Measurements from ENCODE around the gene S1PR2.
A peak's percentile ranks its signal among the peaks of the same experiment; 100 is the strongest.
"Not testable (repeated sequence)": the region's sequence is repeated elsewhere in the genome, so short reads cannot be mapped to it uniquely, and the experiment has no call there.

S1PR2 gene

GRCh38 chr19:10237702-10238101, 6.6 kb upstream of the S1PR2 start:
- Histone ChIP-seq H3K27ac (ENCODE audit: insufficient read depth, low read length, poor library complexity, severe bottlenecking) (no peak overlapping the region), H3K4me1 (ENCODE audit: control insufficient read depth, insufficient read depth, low read length, poor library complexity, severe bottlenecking) (peaks cover 14% of the 10 kb centered on the region), H3K4me3 (ENCODE audit: insufficient read depth, low read depth, low read length, poor library complexity, severe bottlenecking) (no peak overlapping the region), H3K9me3 (ENCODE audit: control insufficient read depth, low read length) (no peaks in the 10 kb centered on the region), H3K36me3 (ENCODE audit: control insufficient read depth, insufficient read depth, low read length) (no peaks in the 10 kb centered on the region), H3K27me3 (replicated peaks; ENCODE audit: control insufficient read depth, insufficient read depth, low read length, poor library complexity, severe bottlenecking) (no peaks in the 10 kb centered on the region)
- DNase-seq, result no peak

DNA sequence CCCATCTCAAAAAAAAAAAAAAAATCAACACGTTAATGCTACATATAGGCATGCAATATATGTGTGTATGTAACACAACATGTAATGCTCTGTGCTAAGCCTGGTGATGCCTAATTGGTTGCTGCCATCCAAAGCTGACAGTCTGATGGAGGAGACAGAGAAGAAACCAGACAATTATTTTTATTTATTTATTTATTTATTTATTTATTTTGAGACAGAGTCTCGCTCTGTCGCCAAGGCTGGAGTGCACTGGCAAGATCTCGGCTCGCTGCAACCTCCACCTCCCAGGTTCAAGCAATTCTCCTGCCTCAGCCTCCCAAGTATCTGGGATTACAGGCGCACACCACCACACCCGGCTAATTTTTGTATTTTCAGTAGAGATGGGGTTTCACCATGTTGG, 4.3 kb upstream of the S1PR2 start:
- peaks cover 21% of the 10 kb centered on the region for H3K4me1 ChIP-seq (ENCODE audit: control insufficient read depth, insufficient read depth, low read length, poor library complexity, severe bottlenecking)
- H3K4me3 ChIP-seq (ENCODE audit: insufficient read depth, low read depth, low read length, poor library complexity, severe bottlenecking); DNase-seq; H3K9me3 ChIP-seq (ENCODE audit: control insufficient read depth, low read length); H3K27me3 ChIP-seq (replicated peaks; ENCODE audit: control insufficient read depth, insufficient read depth, low read length, poor library complexity, severe bottlenecking); H3K36me3 ChIP-seq (ENCODE audit: control insufficient read depth, insufficient read depth, low read length): not testable (repeated sequence)
- H3K27ac ChIP-seq (ENCODE audit: insufficient read depth, low read length, poor library complexity, severe bottlenecking), result peak overlapping the region; percentile 93

DNA sequence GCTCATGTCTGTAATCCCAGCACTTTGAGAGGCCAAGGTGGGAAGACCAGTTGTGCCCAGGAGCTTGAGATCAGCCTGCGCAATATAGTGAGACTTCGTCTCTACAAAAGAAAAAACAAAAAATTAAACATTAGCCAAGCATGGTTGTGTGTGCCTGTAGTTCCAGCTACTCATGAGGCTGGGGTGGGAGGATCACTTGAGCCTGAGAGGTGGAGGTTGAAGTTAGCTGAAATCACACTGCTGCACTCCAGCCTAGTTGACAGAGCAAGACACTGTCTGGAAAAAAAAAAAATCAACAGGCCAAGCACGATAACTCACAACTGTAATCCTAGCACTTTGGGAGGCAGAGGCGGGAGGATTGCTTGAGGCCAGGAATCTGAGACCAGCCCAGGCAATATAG, 3.9 kb upstream of the S1PR2 start:
- no peak for DNase-seq
- Histone ChIP-seq H3K27me3 (replicated peaks; ENCODE audit: control insufficient read depth, insufficient read depth, low read length, poor library complexity, severe bottlenecking) (no peaks in the 10 kb centered on the region), H3K27ac (ENCODE audit: insufficient read depth, low read length, poor library complexity, severe bottlenecking) (peak overlapping the region; percentile 93), H3K36me3 (ENCODE audit: control insufficient read depth, insufficient read depth, low read length) (no peaks in the 10 kb centered on the region), H3K9me3 (ENCODE audit: control insufficient read depth, low read length) (no peaks in the 10 kb centered on the region), H3K4me3 (ENCODE audit: insufficient read depth, low read depth, low read length, poor library complexity, severe bottlenecking) (no peak overlapping the region), H3K4me1 (ENCODE audit: control insufficient read depth, insufficient read depth, low read length, poor library complexity, severe bottlenecking) (peaks cover 24% of the 10 kb centered on the region)

GRCh38 chr19:10233946-10234345, 2.8 kb upstream of the S1PR2 start:
- no peaks in the 10 kb centered on the region for H3K9me3 ChIP-seq (ENCODE audit: control insufficient read depth, low read length)
- H3K4me1 ChIP-seq (ENCODE audit: control insufficient read depth, insufficient read depth, low read length, poor library complexity, severe bottlenecking), result peaks cover 31% of the 10 kb centered on the region
- H3K27ac ChIP-seq (ENCODE audit: insufficient read depth, low read length, poor library complexity, severe bottlenecking), result no peak overlapping the region
- H3K4me3 ChIP-seq (ENCODE audit: insufficient read depth, low read depth, low read length, poor library complexity, severe bottlenecking), result no peak overlapping the region
- no peaks in the 10 kb centered on the region for H3K27me3 ChIP-seq (replicated peaks; ENCODE audit: control insufficient read depth, insufficient read depth, low read length, poor library complexity, severe bottlenecking)
- DNase-seq, result no peak
- no peaks in the 10 kb centered on the region for H3K36me3 ChIP-seq (ENCODE audit: control insufficient read depth, insufficient read depth, low read length)

DNA sequence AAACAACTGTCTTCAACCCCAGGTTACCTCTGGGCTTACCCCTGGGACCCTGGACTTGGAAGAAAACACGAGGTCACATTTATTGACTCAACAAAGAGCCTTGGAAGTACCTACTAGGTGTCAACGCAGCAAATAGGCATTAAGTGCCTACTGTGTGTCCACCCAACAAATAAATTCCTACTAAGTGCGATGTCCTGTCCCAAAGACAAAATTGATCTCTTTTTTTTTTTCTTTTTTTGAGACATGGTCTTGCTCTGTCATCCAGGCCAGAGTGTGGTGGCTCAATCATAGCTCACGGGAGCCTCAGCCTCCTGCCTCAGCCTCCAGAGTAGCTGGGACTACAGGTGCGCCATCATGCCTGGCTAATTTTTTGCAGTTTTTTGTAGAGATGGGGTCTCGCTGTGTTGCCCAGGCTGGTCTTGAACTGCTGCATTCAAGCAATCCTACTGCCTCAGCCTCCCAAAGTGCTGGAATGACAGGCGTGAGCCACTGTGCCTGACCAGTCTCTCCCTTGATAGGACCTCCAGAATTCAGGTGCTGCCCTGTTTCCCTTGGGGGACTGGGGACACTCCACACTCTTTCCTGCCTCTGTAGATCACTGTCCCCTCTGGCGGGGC, 589 bp upstream of the S1PR2 start:
- Histone ChIP-seq H3K9me3 (ENCODE audit: control insufficient read depth, low read length) (no peaks in the 10 kb centered on the region), H3K27me3 (replicated peaks; ENCODE audit: control insufficient read depth, insufficient read depth, low read length, poor library complexity, severe bottlenecking) (no peaks in the 10 kb centered on the region), H3K36me3 (ENCODE audit: control insufficient read depth, insufficient read depth, low read length) (no peaks in the 10 kb centered on the region), H3K4me1 (ENCODE audit: control insufficient read depth, insufficient read depth, low read length, poor library complexity, severe bottlenecking) (peaks cover 31% of the 10 kb centered on the region), H3K27ac (ENCODE audit: insufficient read depth, low read length, poor library complexity, severe bottlenecking) (peak overlapping the region; percentile 95), H3K4me3 (ENCODE audit: insufficient read depth, low read depth, low read length, poor library complexity, severe bottlenecking) (peak overlapping the region; percentile 94)
- DNase-seq, result no peak

DNA sequence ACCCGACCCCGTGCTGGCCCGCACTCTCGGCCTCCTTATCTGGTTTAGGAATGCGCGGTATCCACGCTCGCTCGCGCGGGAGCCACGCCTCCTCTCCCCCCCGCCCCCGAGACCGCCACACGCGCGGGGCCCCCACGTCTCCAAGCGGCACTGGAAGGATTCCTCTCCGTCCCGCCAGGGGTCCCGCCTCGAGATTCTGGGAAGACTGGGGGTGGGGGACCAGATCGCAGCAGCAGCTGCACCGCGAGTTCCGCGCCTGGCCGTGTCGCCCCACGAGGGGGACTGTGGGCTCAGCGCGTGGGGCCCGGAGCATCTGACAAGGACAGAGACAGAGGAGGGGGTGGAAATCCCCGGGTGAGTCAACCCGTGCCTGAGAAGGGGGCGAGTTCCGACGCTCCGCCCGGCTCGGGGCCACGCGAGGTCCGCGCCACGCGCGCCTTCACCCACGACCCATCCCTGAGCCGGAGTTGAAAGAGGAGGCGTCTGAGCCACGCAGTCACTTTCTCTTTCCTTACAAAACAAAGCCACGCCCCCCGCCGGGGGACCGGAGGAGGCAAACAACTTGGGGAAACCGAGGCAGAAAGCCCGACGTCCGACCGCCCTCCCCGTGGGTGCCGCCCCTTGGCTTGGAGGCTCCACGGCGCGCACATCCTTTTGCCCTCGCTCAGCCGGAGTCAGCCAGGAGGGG, 814 bp downstream of the S1PR2 start:
- Histone ChIP-seq H3K27ac (ENCODE audit: insufficient read depth, low read length, poor library complexity, severe bottlenecking) (peak overlapping the region; percentile 95), H3K4me1 (ENCODE audit: control insufficient read depth, insufficient read depth, low read length, poor library complexity, severe bottlenecking) (peaks cover 20% of the 10 kb centered on the region), H3K4me3 (ENCODE audit: insufficient read depth, low read depth, low read length, poor library complexity, severe bottlenecking) (peak overlapping the region; percentile 94), H3K9me3 (ENCODE audit: control insufficient read depth, low read length) (no peaks in the 10 kb centered on the region), H3K36me3 (ENCODE audit: control insufficient read depth, insufficient read depth, low read length) (no peaks in the 10 kb centered on the region), H3K27me3 (replicated peaks; ENCODE audit: control insufficient read depth, insufficient read depth, low read length, poor library complexity, severe bottlenecking) (no peaks in the 10 kb centered on the region)
- DNase-seq, result peak; percentile 71 to 78 (median 72)

DNA sequence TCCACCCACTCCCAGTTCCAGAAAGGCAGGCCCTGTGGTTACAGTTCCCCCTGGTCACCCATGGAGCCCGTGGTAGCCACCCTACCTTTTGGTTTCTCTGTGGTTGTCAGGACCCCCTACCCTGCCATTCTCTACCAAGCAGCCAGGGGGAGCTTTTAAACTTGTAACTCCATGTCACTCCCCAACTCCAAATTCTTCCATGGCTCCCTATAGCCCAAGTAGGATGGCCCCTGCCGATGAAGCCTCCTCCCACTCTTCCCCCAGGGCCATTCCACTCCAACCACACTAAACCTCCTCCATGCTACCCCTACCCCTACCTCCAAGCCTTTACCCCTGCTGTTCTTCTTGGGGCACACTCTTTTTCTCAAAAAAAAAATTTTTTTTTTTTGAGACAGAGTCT, 2.2 kb downstream of the S1PR2 start:
- Histone ChIP-seq H3K4me3 (ENCODE audit: insufficient read depth, low read depth, low read length, poor library complexity, severe bottlenecking) (no peak overlapping the region), H3K27me3 (replicated peaks; ENCODE audit: control insufficient read depth, insufficient read depth, low read length, poor library complexity, severe bottlenecking) (no peaks in the 10 kb centered on the region), H3K27ac (ENCODE audit: insufficient read depth, low read length, poor library complexity, severe bottlenecking) (peak overlapping the region; percentile 95), H3K9me3 (ENCODE audit: control insufficient read depth, low read length) (no peaks in the 10 kb centered on the region), H3K4me1 (ENCODE audit: control insufficient read depth, insufficient read depth, low read length, poor library complexity, severe bottlenecking) (peaks cover 18% of the 10 kb centered on the region), H3K36me3 (ENCODE audit: control insufficient read depth, insufficient read depth, low read length) (peaks cover 3% of the 10 kb centered on the region)
- DNase-seq, result peak in 1 of 3 donors; percentile 24

DNA sequence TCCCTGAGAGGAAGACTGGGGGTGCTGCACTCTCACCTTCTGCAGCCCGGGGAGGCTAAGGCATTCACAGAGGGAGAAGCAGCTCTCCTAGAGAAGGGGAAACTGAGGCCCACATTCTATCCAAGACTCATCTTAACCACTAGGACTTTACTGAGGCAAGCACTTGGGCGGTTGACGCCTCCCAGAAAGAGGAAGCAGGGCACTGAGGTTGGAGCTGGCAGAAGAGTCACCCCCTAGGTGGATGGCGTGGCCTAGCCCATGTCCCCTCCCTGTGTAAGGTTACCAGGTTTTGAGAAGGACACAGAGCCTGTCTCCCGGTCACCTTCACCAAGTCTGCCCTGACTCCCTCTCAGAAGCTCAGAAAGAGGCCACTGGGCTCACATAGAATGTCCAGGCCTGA, 2.7 kb downstream of the S1PR2 start:
- no peaks in the 10 kb centered on the region for H3K27me3 ChIP-seq (replicated peaks; ENCODE audit: control insufficient read depth, insufficient read depth, low read length, poor library complexity, severe bottlenecking)
- H3K9me3 ChIP-seq (ENCODE audit: control insufficient read depth, low read length), result no peaks in the 10 kb centered on the region
- H3K4me1 ChIP-seq (ENCODE audit: control insufficient read depth, insufficient read depth, low read length, poor library complexity, severe bottlenecking), result peaks cover 18% of the 10 kb centered on the region
- DNase-seq, result no peak
- H3K27ac ChIP-seq (ENCODE audit: insufficient read depth, low read length, poor library complexity, severe bottlenecking), result no peak overlapping the region
- H3K36me3 ChIP-seq (ENCODE audit: control insufficient read depth, insufficient read depth, low read length), result peaks cover 6% of the 10 kb centered on the region
- no peak overlapping the region for H3K4me3 ChIP-seq (ENCODE audit: insufficient read depth, low read depth, low read length, poor library complexity, severe bottlenecking)

DNA sequence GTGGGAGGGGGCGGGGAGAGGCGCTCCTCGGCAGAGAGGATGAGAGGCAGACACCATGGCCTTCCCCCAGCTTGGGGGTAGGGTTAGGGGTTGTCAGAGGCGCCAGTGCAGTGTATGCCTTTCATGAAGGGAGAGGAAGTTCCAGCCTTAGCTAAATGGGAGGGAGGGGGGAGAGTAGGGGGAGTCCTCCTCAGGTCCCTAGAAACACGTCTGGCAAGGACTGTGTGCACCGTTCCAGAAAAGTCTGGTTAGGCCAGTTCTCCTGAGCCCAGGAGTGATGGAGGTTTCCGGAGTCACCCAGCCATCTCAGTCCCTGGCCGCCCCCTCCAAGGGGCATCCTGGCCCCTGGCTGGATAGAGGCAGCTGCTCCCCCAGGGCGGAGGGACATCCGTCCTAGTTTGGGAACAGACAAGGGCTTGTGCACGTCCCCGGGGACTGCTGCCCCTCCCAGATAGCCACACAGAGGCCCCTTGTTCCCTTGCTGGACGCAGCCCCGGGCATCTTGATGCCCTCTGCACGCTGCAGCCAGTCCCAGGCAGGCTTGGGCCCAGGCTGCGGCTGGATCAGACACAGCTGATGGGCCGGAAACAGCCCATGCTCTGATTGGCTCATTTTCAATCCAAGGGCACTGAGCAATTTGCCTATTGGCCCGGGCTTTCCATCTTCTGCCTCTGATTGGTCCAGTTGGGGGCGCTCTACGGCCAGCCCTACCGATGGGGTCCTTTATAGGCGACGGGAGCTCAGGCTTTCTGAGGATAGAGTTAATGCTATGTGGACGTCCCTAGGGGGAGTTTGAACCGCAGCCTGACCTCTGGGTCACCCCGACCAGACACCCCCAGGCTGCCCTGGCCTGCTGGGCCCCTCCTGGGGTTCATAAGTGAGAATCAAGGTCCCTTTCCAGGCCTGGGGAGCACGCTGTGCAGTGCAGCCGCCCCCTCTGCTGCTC, 3.8 kb downstream of the S1PR2 start:
- no peak overlapping the region for H3K27ac ChIP-seq (ENCODE audit: insufficient read depth, low read length, poor library complexity, severe bottlenecking)

More for the DNA sequence above, 3.8 kb downstream of the S1PR2 start:
- Histone ChIP-seq H3K27me3 (replicated peaks; ENCODE audit: control insufficient read depth, insufficient read depth, low read length, poor library complexity, severe bottlenecking) (no peaks in the 10 kb centered on the region), H3K4me3 (ENCODE audit: insufficient read depth, low read depth, low read length, poor library complexity, severe bottlenecking) (no peak overlapping the region), H3K4me1 (ENCODE audit: control insufficient read depth, insufficient read depth, low read length, poor library complexity, severe bottlenecking) (peaks cover 18% of the 10 kb centered on the region), H3K36me3 (ENCODE audit: control insufficient read depth, insufficient read depth, low read length) (peaks cover 6% of the 10 kb centered on the region), H3K9me3 (ENCODE audit: control insufficient read depth, low read length) (no peaks in the 10 kb centered on the region)
- DNase-seq, result no peak
